ENCODE data around the gene TUBB2A.

- no peak for TF ChIP-seq CTCF (IDR thresholded peaks at IDR 0.05; ENCODE audit: insufficient read depth, low read depth, low read length)
- TF ChIP-seq EZH2 (IDR thresholded peaks at IDR 0.05; ENCODE audit: insufficient read depth, low read length) = no peak
Measured at GRCh38 chr6:3139090-3139903, 18.0 kb downstream of the TUBB2A start.

Data from astrocyte (in vitro differentiated cells and primary cell).